K562 (cell line): ENCODE data around the gene FBLN7. TPM values are rescaled to one million over a fixed set of nuclear protein-coding genes. Genes with fewer than 3 reads are reported as not detected.

Experiments used
- E2F6 ChIP-seq, 2 experiments: IDR thresholded peaks; 2 replicates each; pipeline ENCODE4 v1.6.1; 2011; ENCODE audit warnings: borderline replicate concordance in 1 of 2, control low read depth in 1 of 2, low read depth in 1 of 2, low read length in 1 of 2, mild to moderate bottlenecking in 1 of 2, mixed read lengths in 1 of 2, moderate library complexity in 1 of 2; ENCODE audit not compliant: insufficient read depth in 1 of 2, insufficient read length in 1 of 2, poor library complexity in 1 of 2, severe bottlenecking in 1 of 2; ENCODE audit errors: extremely low read depth in 1 of 2
- JUN ChIP-seq, 2 experiments: sonication (generic) in 1 of 2; formaldehyde crosslinking in 1 of 2; IDR thresholded peaks; 2 replicates each; pipeline versions ENCODE4 v1.6.1 to v1.8.0; 2012 to 2022; ENCODE audit warnings: borderline replicate concordance in 2 of 2, mild to moderate bottlenecking in 2 of 2, improper control_type of control experiment in 1 of 2, low read depth in 1 of 2, low read length in 1 of 2, missing genetic modification reagents in 1 of 2
- LARP7 ChIP-seq: fragments of 450-650 bp; IDR thresholded peaks from 2 replicates; pipeline ENCODE4 v1.6.1; 2016
- MAX ChIP-seq: sonication (generic); formaldehyde crosslinking; IDR thresholded peaks from 2 replicates; pipeline ENCODE4 v1.9.0; 2022; ENCODE audit warnings: mild to moderate bottlenecking, missing genetic modification reagents
- ZBTB33 ChIP-seq: sonication (generic); formaldehyde crosslinking; IDR thresholded peaks from 2 replicates; pipeline ENCODE4 v1.8.1; 2023; ENCODE audit warnings: mild to moderate bottlenecking, missing genetic modification reagents
- ZBTB40 ChIP-seq, 2 experiments: fragments of 450-650 bp in 1 of 2; sonication (generic) in 1 of 2; formaldehyde crosslinking in 1 of 2; IDR thresholded peaks; 2 replicates each; pipeline versions ENCODE4 v1.7.1 to v1.9.0; 2016 to 2022; ENCODE audit warnings: inconsistent platforms in 1 of 2, mild to moderate bottlenecking in 1 of 2, missing genetic modification reagents in 1 of 2
- ZNF76 ChIP-seq: fragments of 250-450 bp; sonication (Bioruptor Pico); IDR thresholded peaks from 2 replicates; pipeline ENCODE4 v1.4.0; 2020; ENCODE audit warnings: mild to moderate bottlenecking, moderate library complexity, borderline replicate concordance
- polyA plus RNA-seq, 8 experiments: library from polyadenylated mRNA; depleted of rRNA in 4 of 8; stranded (reverse) in 5 of 8; unstranded in 3 of 8; fragments of >200 nt; fragmentation: Nextera tagmentation in 2 of 8; fragmentation: Illumina TruSeq in 1 of 8; extraction: Ambion mirVana in 2 of 8; extraction: Trizol in 1 of 8; gene quantifications; 2 replicates each; pipeline versions ENCODE4 v1.2.1 to v1.2.3, GENCODE V29; 2011 to 2014; ENCODE audit warnings: inconsistent platforms in 1 of 8, missing spikeins in 1 of 8
- total RNA-seq, 7 experiments: library from RNA; depleted of rRNA in 6 of 7; stranded (reverse); fragments of >200 nt in 6 of 7; fragmentation: Illumina TruSeq in 2 of 7; extraction: Trizol in 2 of 7; gene quantifications; 2 replicates each; pipeline versions ENCODE4 v1.2.1 to v1.2.3, GENCODE V29; 2011 to 2021; ENCODE audit warnings: low replicate concordance in 1 of 7

FBLN7 gene
- total and polyA plus RNA-seq, 9 of the 15 experiments (the other 6 are each of a cell fraction or from before 2014, with no cell fraction given) = 0.13 TPM; not detected in 8

- TF ChIP-seq JUN (IDR thresholded peaks at IDR 0.05; ENCODE audit: borderline replicate concordance, low read depth, low read length) (0 out of 2 replicates have a peak, but pooled peaks have one; percentile 39), JUN (CRISPR knock-in tag; IDR thresholded peaks at IDR 0.05; ENCODE audit: borderline replicate concordance) (no peak), ZNF76 (CRISPR knock-in tag) (no peak; the same call in 1 of the 2 replicates), LARP7 (no peak), E2F6 (IDR thresholded peaks at IDR 0.05; ENCODE audit: borderline replicate concordance in 1 of 2, extremely low read depth in 1 of 2, insufficient read depth in 1 of 2, insufficient read length in 1 of 2, low read depth in 1 of 2, low read length in 1 of 2, poor library complexity in 1 of 2, severe bottlenecking in 1 of 2) (peak; percentile 75 to 79), ZBTB33 (CRISPR knock-in tag) (0 out of 2 replicates have a peak, but pooled peaks have one; percentile 29), MAX (peak; percentile 91), ZBTB40 (IDR thresholded peaks at IDR 0.05) (peak; percentile 35; the same call in 1 of the 2 replicates), ZBTB40 (CRISPR knock-in tag; IDR thresholded peaks at IDR 0.05) (no peak)
Observed at GRCh38 chr2:112187805-112188596, 49.8 kb downstream of the FBLN7 start (continued).
